ENCODE data around the gene WDR91.
"Not testable (repeated sequence)": the region's sequence is repeated elsewhere in the genome, so short reads cannot be mapped to it uniquely, and the experiment has no call there.

WDR91 gene

DNA sequence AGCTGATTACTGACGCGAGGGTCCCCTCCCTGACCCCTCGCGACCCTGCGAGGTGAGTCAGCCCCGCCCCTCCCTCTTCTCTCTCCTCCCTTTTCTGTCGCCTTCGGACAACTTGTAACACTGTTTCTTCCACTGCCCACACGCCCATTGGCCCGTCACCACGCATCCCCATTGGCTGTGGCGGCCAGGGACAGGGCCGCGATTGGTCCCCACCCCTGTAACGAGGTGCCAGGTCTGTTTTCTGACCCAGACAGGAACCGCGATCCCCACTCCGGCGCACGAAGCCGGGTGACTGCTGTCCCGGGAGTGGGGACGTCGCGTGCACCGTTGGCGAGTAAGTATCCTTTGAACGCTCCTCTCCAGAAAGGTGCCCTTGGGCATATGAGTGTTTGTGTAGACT, 22.2 kb upstream of the WDR91 start, which contains the start of gene STRA8:
Gene STRA8 (plus strand): TSS at position 269 of the 400 bp plus-strand sequence. CDS start 6,687 bp downstream, outside the sequence.
- no peak for DNase-seq (ENCODE audit: low spot score)

DNA sequence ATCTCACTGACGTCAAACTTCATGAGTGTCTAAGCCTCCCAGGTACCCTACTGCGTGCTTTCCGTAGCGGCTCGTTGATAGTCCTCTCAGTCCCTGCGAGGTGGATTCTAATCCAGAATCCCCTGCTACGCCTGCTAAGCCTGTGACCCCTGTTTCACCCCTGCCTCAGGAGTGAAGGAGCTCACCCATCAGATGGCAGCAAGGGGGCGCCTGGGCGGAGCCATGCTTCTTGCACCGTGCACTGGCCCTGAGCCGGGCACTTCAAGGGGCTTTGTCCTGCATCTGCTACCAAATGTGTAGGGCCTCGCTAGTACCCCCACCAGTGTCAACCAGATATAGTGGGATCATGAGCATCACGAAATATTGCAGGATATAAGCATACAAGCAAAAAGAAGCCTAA, 21.4 kb upstream of the WDR91 start:
- DNase-seq (ENCODE audit: low spot score): no peak

GRCh38 chr7:135232087-135232486, 20.8 kb upstream of the WDR91 start:
- DNase-seq (ENCODE audit: low spot score): no peak

GRCh38 chr7:135231686-135232085, 20.4 kb upstream of the WDR91 start:
- no peak for DNase-seq (ENCODE audit: low spot score)

DNA sequence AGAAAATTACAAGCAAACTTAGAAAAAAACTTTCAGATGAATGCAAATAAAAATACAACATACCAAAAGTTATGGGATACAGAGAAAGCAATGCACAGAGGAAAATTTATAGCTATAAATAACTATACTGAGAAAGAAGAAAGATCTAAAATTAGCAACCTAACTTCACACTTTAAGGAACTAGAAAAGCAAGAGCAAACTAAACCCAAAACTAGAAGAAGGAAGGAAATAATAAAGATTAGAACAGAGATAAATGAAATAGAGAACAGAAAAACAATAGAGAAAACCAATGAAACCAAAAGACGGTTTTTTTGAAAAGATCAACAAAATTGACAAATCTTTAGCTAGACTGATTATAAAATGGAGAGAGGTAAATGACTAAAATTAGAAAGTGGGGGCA, 12.7 kb upstream of the WDR91 start:
- DNase-seq (ENCODE audit: low spot score): no peak

DNA sequence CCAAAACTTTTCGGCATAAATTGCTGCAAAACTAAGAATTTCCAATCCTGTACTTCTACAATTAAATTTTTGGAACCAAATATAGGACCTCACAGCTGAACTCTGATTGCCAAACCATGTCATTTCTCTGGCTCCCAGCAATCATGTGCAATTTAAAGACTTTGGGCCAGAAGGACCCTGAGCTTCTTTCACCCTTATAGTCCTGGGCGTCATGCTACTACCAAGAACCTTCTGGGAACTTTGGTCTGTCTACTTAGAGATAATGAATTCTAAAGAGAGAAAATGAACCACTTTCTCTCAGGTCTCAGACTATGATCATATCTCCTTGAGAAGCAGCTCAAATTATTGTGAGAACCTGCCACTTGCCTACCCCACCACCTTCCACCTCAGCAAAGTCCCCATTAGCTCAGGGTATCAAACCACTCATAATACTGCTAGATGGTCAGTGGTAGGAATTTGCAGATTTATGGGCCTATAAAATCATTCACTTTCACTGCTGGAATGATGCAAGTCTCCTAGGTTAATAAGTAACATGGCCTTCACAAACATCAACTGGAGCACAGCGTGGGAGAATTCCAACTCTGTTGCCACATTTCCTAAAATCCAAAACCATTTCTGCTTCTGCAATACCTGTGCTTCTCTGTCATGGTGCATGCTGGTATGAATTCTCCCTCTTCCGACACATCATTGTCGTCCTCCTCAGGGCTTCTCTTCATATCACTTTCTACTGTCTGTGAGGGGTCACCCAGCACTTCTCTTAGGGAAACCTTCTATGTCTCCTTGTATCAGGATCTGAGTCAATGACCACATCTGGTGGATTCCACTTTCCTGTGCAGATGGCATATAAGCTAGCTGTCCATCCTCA, 6.6 kb upstream of the WDR91 start:
- no peak for DNase-seq (ENCODE audit: low spot score)

DNA sequence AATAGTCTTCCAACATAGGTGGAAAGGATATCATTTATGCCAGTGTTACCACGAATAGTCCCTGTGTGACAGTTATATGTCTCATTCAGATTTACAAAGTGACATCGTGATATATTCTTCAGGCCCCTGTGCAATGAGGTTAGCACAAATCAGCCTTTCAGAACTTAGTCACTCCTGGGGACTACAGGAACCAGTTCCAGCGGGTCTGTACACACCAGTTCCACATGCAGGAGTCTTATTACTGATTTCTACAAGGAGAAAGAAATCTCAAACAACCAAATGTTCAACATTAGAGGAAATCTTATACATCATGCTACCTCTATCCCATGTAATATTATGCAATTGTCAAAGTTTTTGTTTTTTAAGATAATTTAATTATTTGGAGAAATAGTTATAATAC, 4.4 kb upstream of the WDR91 start:
- DNase-seq (ENCODE audit: low spot score): no peak

- no peak for DNase-seq (ENCODE audit: low spot score)
Measured at GRCh38 chr7:135215180-135215579, 3.9 kb upstream of the WDR91 start.

GRCh38 chr7:135213831-135214230, 2.5 kb upstream of the WDR91 start:
- DNase-seq (ENCODE audit: low spot score): no peak

DNA sequence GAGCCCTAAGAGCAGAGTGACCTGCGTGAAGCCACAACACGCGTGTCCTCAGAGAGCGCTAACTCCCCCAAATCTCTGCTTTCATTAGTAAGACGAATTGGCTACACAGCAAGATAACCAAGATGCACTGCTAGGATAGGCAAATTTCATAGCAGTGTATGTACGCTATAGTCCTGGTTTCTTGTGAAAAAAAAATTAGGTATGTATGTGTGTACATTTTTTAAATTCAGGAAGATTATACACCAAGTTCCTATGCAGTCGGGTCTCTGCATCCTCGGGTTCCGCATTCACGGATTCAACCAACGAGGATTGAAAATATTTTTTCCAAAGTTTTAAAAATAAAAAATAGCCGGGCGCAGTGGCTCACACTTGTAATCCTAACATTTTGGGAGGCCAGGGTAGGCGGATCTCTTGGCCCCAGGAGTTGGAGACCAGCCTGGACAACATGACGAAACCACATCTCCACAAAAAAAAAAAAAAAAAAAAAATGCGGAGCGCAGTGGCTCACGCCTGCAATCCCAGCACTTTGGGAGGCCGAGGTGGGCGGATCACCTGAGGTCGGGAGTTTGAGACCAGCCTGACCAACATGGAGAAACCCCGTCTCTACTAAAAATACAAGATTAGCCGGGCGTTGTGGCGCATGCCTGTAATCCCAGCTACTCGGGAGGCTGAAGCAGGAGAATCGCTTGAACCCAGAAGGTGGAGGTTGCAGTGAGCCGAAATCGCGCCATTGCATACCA, 790 bp upstream of the WDR91 start:
- not testable (repeated sequence) for DNase-seq (ENCODE audit: low spot score)

DNA sequence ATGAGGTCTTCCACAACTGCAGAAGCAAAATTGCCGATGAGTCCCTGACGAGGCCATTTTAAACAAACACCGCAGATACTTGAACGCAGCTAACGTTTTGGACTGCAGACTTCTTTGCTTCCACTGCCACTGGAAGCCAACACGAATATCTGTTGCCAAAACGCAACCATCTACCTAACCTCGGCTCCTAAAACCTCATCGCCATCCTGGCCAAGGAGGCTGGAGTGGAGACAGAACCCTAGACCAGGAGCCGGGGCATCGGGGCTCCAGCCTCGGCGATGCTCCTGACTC, 493 bp downstream of the WDR91 start:
- DNase-seq (ENCODE audit: low spot score): no peak

DNA sequence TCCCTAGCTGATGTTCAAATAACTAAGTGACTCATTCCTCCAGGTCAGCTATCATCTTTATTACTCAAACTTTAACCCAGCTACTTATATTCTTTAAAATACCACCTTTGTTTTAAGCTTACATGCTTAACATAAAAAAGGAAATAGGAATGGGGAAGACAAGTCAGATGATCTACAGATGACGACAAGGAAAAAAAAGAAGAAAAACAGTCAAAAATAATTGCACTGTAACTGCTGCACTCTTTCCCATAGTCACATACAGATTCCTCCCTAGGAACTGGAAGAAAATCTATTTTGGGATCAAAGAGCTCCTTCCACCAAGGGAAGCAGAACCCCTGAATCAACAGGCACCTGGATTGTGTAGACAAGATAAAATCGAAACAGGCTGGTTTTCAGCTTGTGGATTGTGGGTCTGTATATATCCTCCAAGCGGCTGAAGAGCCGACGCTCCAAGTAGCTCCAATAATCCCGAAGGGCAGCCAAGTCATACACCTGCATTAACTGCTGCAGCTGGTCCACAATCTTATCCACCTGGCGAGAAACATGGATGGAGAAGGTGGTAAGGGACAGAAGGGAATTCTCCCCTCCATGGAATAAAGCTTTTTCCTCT, 2.0 kb downstream of the WDR91 start:
- no peak for DNase-seq (ENCODE audit: low spot score)

GRCh38 chr7:135208102-135208793, 3.1 kb downstream of the WDR91 start:
- no peak for DNase-seq (ENCODE audit: low spot score)

- no peak for DNase-seq (ENCODE audit: low spot score)
Measured at GRCh38 chr7:135207406-135208101, 3.8 kb downstream of the WDR91 start.

GRCh38 chr7:135206941-135207391, 4.4 kb downstream of the WDR91 start:
- no peak for DNase-seq (ENCODE audit: low spot score)

DNA sequence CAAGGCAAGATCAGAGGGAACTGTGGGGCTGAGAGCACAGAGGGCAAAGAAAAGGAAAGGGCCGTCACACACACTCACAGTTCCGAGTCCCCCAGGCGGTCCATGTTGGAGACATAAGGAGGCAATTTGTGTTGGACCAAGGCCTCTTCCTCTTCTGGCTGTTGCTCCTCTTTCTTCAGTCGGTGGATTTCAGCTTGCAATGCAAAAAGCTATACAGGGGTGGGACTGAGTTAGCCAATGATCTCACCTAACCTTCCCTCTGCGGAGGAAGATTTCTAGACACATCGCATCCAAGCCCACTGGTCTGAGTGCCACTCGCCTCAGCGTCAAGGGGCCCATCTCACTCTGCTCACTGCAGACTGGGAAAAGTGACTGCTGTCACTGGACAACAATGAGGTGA, 5.5 kb downstream of the WDR91 start:
- DNase-seq (ENCODE audit: low spot score): no peak

- no peak for DNase-seq (ENCODE audit: low spot score)
Measured at GRCh38 chr7:135204876-135205275, 6.5 kb downstream of the WDR91 start.

DNA sequence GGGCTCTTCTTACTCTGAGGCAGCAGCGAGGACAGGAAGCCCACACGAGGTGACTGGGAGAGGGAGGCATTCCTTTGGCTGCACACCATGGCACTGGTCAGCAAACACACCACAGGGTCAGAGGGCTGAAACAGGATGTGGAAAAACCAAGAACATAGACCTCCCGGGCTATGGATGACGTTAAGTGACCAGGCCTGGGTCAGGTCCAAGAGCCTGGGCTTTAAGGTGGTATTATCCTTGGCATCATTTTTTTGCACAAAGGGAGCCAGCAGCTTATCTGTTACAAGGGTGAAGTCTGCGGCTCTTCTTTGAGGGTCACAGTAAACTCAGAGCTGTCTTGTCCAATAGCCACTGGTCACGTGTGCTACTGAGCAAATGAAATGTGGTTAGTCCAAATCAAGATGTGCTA, 7.0 kb downstream of the WDR91 start:
- no peak for DNase-seq (ENCODE audit: low spot score)

DNA sequence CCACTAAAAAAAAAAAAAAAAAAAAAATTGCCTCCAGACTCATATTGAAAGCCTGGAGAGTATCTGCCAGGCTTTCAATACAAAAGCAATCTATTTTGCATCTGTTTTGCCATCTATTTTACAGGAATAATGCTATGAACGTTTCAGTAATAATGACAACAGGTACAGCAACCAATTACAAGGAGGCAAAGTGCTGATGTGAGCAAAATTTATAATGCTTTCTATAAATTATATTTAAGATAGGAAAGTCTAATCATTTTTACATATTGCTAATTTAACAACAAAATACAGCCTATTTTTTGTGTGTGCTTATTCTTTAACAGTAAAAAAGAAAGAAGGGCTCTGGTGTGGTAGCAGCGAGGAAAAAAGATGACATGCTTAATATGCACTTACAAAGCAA, 10.0 kb downstream of the WDR91 start:
- DNase-seq (ENCODE audit: low spot score): no peak

DNA sequence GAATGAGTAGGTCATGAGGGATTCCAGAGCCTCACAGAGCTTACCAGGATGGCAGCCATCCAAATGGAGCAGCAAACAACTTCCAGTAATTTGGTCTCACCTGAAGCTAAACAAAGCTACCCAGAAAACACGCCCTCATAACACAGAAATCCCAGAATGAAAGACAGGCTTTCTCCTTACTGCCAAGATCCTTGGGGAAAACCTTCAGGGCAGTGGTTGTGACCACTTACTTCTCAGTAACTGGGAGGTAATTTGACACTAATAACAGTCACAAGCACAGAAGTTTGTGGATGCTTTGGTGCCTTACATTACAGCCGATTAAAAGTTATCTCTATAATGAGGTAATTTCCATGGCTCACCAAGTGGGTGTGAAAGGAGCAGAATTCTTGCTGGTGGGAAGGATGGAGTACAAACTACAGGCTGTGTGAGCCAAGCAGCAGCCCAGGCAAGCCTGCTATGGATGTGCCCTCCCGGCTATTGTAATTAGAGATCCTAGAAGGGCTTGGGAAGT, 10.4 kb downstream of the WDR91 start:
- no peak for DNase-seq (ENCODE audit: low spot score)

- no peak for DNase-seq (ENCODE audit: low spot score)
Measured at GRCh38 chr7:135199439-135199838, 11.9 kb downstream of the WDR91 start.

All from D341Med (cell line).